DND-41 (cell line): Measurements from ENCODE around the gene PKHD1.

ENCODE experiments used
- EZH2 ChIP-seq: IDR thresholded peaks from 3 replicates; pipeline ENCODE4 v1.6.1; 2012; ENCODE audit warnings: borderline replicate concordance, low read depth, mild to moderate bottlenecking, moderate library complexity, low read length, inconsistent platforms; ENCODE audit not compliant: severe bottlenecking
- TF ChIP-seq, protein P1 (sequence below): IDR thresholded peaks from 2 replicates; pipeline ENCODE4 v1.5.1; 2012; ENCODE audit warnings: borderline replicate concordance, low read length, moderate library complexity, mild to moderate bottlenecking; ENCODE audit not compliant: poor library complexity, severe bottlenecking; ENCODE audit errors: extremely low read depth

DNA sequence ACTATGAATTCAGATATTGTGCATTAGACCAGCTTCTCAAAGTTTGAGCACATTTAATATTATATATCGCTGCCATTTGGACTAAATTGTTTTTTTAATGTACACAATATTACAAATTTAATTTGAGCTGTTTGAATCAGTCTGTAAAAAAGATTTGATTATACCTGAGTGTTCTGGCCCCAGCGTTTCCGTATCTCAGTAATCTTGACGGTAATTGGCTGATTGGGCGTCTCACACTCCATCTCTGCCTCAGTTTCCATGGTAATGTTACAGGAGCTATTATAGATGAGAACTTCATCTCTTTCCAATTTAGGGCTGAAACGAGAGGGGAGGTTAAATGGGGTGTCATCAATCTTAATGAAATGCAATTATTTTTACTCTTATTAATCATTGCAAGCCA, 77.3 kb downstream of the PKHD1 start:
- TF ChIP-seq, protein P1, sequence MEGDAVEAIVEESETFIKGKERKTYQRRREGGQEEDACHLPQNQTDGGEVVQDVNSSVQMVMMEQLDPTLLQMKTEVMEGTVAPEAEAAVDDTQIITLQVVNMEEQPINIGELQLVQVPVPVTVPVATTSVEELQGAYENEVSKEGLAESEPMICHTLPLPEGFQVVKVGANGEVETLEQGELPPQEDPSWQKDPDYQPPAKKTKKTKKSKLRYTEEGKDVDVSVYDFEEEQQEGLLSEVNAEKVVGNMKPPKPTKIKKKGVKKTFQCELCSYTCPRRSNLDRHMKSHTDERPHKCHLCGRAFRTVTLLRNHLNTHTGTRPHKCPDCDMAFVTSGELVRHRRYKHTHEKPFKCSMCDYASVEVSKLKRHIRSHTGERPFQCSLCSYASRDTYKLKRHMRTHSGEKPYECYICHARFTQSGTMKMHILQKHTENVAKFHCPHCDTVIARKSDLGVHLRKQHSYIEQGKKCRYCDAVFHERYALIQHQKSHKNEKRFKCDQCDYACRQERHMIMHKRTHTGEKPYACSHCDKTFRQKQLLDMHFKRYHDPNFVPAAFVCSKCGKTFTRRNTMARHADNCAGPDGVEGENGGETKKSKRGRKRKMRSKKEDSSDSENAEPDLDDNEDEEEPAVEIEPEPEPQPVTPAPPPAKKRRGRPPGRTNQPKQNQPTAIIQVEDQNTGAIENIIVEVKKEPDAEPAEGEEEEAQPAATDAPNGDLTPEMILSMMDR = no peak
- no peak for TF ChIP-seq EZH2
